Bronchial smooth muscle cell (primary cell): ENCODE data around the gene GLRX. TPM values are rescaled to one million over a fixed set of nuclear protein-coding genes. Genes with fewer than 3 reads are reported as not detected.

Experiments used
- total RNA-seq: library from RNA; depleted of rRNA; stranded (reverse); fragments of >200 nt; gene quantifications from 2 replicates; pipeline ENCODE4 v1.2.1, GENCODE V29; 2014

GLRX gene
- 35.2 and 63.4 TPM in 2 replicates for total RNA-seq

GRCh38 chr5:95822542-95823181 lies at the start of gene GLRX:
Gene GLRX, minus strand, starts transcription at chr5:95822726. Its CDS starts 64 bp downstream, at chr5:95822662.

Other genes starting within 250 kb of the GLRX start
- gene GPR150, start 202.6 kb downstream of the GLRX start, total RNA-seq, result under 0.01 and 0.32 TPM in 2 replicates
- 3.2 and 3.6 TPM in 2 replicates for gene RFESD, start 175.9 kb downstream of the GLRX start, total RNA-seq
- 0.43 and 0.47 TPM in 2 replicates for gene SPATA9, start 139.7 kb downstream of the GLRX start, total RNA-seq
- gene RHOBTB3, start 91.4 kb downstream of the GLRX start, total RNA-seq, result 211 and 296 TPM in 2 replicates
- 23.4 and 74.1 TPM in 2 replicates for gene ELL2, start 139.1 kb upstream of the GLRX start, total RNA-seq